HG02943 (cell line): Measurements from ENCODE around the gene FLT3.
"Not testable (repeated sequence)": the region's sequence is repeated elsewhere in the genome, so short reads cannot be mapped to it uniquely, and the experiment has no call there.

ENCODE experiments used
- ATAC-seq: cut with Tn5 transposase; IDR thresholded peaks from one replicate; pipeline ENCODE4 v1.9.1; 2021; ENCODE audit warnings: mild to moderate bottlenecking, low read depth, moderate library complexity; ENCODE audit not compliant: unreplicated experiment

The FLT3 gene

GRCh38 chr13:27975564-27976361 is 124.6 kb downstream of the FLT3 start:
- no peak for ATAC-seq

- ATAC-seq: no peak
Observed at GRCh38 chr13:27973961-27974662, 126.3 kb downstream of the FLT3 start.

- ATAC-seq: no peak
Observed at GRCh38 chr13:27973291-27973690, 127.1 kb downstream of the FLT3 start.

GRCh38 chr13:27972478-27972820 is 127.9 kb downstream of the FLT3 start:
- no peak for ATAC-seq

GRCh38 chr13:27971776-27972477 is 128.4 kb downstream of the FLT3 start:
- no peak for ATAC-seq

GRCh38 chr13:27971236-27971645 is 129.1 kb downstream of the FLT3 start:
- no peak for ATAC-seq

GRCh38 chr13:27970382-27971235 is 129.8 kb downstream of the FLT3 start:
- ATAC-seq: no peak

- no peak for ATAC-seq
Observed at GRCh38 chr13:27969866-27970229, 130.5 kb downstream of the FLT3 start.

GRCh38 chr13:27969082-27969865 is 131.1 kb downstream of the FLT3 start, which contains the start of gene CDX2:
CDX2 (minus strand) TSS chr13:27969315; CDS start chr13:27969006, 309 bp downstream.
- no peak for ATAC-seq

GRCh38 chr13:27968316-27969081 is 131.9 kb downstream of the FLT3 start:
- ATAC-seq: no peak

- no peak for ATAC-seq
Observed at GRCh38 chr13:27967736-27968315, 132.6 kb downstream of the FLT3 start.

GRCh38 chr13:27967203-27967735 is 133.1 kb downstream of the FLT3 start:
- ATAC-seq: no peak

GRCh38 chr13:27966641-27967202 is 133.7 kb downstream of the FLT3 start:
- no peak for ATAC-seq

GRCh38 chr13:27965740-27966640 is 134.4 kb downstream of the FLT3 start:
- no peak for ATAC-seq

- ATAC-seq: no peak
Observed at GRCh38 chr13:27965343-27965739, 135.0 kb downstream of the FLT3 start.

GRCh38 chr13:27964741-27965323 is 135.5 kb downstream of the FLT3 start:
- no peak for ATAC-seq

- not testable (repeated sequence) for ATAC-seq
Observed at GRCh38 chr13:27964206-27964605, 136.2 kb downstream of the FLT3 start.
